VCaP (cell line): ENCODE measurements around the gene CISD1.

ENCODE experiments used
- H3K27ac ChIP-seq: fragments of 450-650 bp; 2 replicates; pipeline ENCODE4 v1.5.1; 2017
- CTCF ChIP-seq: fragments of 450-650 bp; conservative IDR thresholded peaks from 2 replicates; pipeline ENCODE4 v1.5.1; 2017; ENCODE audit warnings: mild to moderate bottlenecking, moderate library complexity

CISD1 gene

DNA sequence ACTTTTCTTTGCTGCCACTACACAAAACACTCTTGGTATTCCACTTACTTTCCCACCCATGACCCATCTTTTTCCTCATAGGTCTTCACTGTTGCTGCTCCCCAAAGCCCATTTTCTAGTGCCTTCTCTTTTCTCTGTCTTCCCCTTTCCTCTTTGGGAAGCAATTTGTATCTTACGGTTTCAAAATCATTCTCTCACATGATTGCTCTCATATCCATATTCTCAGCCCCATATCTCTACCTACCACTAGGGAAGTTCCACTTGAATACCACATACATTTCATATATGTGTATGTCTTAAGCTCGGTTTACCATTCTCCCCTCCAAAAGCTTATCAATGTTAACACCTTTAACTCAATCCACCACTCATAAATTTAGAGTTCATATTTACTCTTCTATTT lies 62.7 kb downstream of the CISD1 start:
- no peak overlapping the region for H3K27ac ChIP-seq
- TF ChIP-seq CTCF, result no peak

DNA sequence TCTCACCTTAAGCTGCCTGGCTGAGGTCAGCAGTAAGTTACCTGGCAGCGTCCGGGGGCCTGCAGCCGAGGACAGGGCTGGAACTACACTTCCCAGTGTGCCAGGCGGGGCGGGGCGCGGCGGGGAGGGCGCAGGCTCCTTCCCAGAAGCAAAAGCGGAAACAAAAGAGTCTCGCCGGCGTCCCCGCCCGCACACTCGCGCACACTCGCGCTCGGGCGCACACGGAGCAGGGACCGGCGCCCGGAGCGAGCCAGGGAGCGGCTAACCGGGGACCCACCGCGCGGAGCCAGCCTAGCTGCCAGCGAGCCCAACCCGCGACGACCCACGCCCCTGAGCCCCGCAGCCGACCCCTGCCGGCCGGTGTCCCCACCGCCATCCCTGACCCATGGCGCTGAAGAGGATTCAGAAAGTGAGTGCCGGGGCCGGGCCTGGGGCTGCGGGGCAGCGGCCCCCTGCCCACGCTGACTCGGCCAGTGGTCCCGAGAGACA lies 65.9 kb downstream of the CISD1 start, which contains the start of gene UBE2D1:
Gene UBE2D1, plus strand, starts transcription at position 190 of the 489 bp plus-strand sequence. Its CDS starts 196 bp downstream, at position 386.
- TF ChIP-seq CTCF, result no peak; the same call in 1 of the 2 replicates
- H3K27ac ChIP-seq, result peak within 1 kb of the TSS; percentile 76

DNA sequence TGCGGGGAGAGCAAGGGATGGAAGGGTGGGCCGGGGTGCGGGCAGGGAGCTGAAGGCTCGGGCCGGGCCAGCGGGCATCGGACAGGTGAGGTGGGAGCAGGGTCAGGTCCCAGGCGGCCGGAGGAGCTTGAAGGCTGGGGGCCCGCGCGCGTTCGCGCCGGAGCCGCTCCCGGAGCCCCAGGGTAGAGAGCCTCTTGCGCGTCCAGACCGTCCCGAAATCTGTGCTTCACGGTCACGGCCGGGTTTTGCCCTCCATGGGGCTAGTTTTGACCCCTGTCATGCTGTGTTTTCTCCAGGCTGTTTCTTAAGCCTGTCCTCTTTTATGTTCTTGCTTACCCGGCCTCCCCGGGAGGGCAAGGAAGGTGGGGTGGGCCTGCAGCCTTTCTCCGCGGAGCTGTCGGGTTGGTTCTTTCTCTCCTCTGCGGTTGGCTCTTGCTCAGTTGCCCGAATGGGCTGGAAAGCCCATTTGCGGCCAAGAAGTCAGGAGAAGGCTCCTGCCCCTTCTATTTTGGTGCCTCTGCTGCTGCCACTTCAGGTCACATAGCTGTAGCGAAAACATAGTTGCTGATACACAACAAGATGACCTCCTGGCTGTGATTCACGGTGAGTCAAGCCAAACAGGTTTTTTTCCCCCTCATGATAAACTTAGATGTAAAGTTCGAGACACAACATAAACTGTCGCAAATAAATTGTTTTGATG lies 66.5 kb downstream of the CISD1 start:
- peak overlapping the region; percentile 76 for H3K27ac ChIP-seq
- TF ChIP-seq CTCF, result no peak

- H3K27ac ChIP-seq, result 0 out of 2 replicates have a peak overlapping the region, but pooled peaks have one; percentile 76
- no peak for TF ChIP-seq CTCF
Measured at GRCh38 chr10:58336242-58336641, 67.3 kb downstream of the CISD1 start.
